Smooth muscle cell of the umbilical artery (primary cell): Measurements from ENCODE around the gene EIF3D. TPM values are rescaled to one million over a fixed set of nuclear protein-coding genes. Genes with fewer than 3 reads are reported as not detected.

Source experiments
- total RNA-seq: library from RNA; depleted of rRNA; stranded (reverse); fragments of >200 nt; gene quantifications from 2 replicates; pipeline ENCODE4 v1.2.3, GENCODE V29; 2014

EIF3D gene, protein sequence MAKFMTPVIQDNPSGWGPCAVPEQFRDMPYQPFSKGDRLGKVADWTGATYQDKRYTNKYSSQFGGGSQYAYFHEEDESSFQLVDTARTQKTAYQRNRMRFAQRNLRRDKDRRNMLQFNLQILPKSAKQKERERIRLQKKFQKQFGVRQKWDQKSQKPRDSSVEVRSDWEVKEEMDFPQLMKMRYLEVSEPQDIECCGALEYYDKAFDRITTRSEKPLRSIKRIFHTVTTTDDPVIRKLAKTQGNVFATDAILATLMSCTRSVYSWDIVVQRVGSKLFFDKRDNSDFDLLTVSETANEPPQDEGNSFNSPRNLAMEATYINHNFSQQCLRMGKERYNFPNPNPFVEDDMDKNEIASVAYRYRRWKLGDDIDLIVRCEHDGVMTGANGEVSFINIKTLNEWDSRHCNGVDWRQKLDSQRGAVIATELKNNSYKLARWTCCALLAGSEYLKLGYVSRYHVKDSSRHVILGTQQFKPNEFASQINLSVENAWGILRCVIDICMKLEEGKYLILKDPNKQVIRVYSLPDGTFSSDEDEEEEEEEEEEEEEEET
- 351 and 381 TPM in 2 replicates for total RNA-seq

DNA sequence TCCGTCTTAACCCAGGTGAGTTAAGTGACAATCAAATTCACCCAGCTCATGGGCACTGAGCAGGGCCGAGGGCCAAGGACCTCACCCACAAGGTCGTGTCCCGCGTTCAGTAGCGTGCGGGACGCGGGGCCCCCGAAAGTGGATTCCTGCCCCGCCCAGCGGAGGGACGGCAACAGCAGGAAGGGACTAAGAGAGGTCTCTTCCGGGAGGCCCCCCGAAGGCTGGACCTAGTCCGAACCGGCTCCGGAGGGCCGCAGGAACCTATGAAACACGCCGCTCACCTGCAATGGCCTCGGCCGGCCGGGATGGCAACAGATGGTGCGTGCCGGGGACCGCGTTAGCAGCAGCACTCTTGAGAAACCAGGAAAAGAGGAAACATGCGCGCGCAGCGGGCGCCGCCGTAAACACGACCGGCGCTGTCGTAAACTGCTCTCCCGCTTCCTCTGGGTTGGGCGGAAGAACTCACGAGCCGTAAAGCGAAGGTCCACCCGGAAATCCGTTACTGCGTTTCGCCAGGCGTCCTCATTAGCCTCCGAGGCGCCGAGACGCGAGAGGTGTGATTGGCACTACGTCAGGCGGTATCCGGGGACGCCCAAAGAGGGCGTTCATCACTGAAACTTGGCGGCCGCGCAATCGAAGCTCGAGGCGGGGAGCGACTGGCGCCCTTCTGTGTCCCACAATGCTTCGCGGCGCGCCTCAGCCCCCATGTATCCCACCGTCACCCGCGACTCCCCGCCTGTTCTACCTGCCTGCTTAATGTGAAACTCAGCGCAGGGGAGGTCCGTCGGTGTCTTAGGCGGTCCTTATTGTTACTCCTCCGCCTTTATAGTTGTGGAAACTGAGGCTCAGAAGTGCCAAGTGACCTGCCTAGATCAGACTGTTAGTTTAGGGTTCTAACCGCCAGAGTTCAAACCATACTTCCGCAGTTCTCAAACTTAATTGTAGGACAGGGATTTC is at the start of gene EIF3D:
Gene EIF3D, minus strand, starts transcription at position 372 of the 957 bp plus-strand sequence. CDS start 3,045 bp downstream, outside the sequence.

DNA sequence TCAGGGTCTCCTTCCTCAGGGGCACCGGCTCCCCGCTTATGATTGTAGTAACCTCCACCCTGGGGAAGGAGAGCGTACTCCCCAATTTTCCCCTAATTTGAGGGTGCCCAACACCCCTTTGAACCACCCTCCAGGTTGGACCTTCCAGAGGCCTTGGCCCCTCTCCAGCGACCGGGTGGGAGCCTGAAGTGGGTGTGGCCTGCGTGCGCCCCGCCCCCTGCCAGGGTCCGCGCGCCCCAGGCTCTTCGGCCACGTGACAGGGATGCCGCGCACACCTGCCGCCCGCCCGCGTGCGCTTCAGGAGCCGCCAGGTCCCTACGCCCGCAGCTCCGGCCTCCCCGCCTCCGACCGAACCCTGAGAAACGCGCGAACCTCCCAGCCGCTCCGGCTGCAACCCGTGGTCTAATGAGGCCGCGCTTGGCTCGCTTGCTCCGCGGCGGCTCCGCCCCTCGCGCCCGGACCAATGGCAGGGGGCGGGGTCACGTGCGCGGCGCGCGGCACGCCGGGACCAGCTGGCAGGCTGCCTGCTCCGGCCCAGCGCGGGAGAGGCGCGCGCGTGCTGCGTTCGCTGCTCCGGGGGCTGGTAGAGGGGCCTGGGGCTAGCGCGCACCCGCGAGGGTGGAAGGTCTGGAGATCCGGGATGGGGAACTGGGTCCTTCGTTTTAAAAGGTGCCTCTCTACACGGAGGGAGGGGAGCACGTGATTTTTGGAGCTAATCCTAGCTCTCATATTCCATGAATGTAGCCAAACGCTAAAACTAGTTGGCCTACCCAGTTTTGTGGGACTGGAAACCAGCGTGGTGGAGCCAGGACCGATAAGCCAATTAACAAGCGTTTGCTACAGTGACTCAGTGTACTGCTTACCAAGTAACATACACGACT is 22.1 kb downstream of the EIF3D start, which contains the start of gene FOXRED2:
Gene FOXRED2, minus strand, starts transcription at position 404 of the 881 bp plus-strand sequence. CDS start 618 bp downstream, outside the sequence.

DNA sequence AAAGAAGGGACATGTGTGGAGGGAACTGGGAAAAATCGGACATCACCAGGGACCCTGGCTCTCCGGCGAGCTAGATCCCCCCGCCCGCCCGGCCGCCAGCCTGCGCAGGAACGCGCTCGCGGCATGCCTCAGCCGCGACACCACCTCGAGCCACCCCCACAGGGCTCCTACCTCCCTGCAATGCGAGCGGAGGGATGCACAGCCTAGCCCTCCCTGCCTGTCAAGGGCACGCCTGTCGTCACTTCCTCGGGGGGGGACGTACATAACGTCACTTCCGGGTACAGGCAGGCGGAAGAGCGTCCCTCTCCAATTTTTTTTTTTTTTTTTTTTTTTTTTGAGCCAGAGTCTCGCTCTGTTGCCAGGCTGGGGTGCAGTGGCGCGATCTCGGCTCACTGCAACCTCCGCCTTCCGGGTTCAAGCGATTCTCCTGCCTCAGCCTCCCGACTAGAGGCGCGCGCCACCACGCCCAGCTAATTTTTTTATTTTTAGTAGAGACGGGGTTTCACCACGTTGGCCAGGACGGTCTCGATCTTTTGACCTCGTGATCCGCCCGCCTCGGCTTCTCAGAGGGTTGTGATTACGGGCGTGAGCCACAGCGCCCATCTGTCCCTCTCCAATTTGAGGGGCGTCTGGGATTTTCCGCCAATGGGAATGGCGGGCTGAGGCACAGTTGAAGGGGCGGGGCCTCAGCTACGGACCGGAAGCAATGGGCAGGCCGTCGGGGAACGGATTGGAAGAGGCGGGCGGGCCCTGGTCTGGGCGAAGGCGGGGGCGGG is 47.4 kb downstream of the EIF3D start, which contains the start of gene TXN2:
Gene TXN2, minus strand, starts transcription at position 248 of the 776 bp plus-strand sequence. CDS start 803 bp downstream, outside the sequence.

Other genes starting within 250 kb of the EIF3D start
- gene MYH9, start 141.2 kb downstream of the EIF3D start, total RNA-seq, result 707 and 1,553 TPM in 2 replicates
- gene TXN2, start 47.5 kb downstream of the EIF3D start, total RNA-seq, result 15.1 and 22.9 TPM in 2 replicates
- 4.2 and 7.8 TPM in 2 replicates for gene FOXRED2, start 22.1 kb downstream of the EIF3D start, total RNA-seq
- gene CACNG2, start 174.6 kb upstream of the EIF3D start, total RNA-seq, result not detected in 2 replicates
- 15.4 and 24.9 TPM in 2 replicates for gene IFT27, start 247.0 kb upstream of the EIF3D start, total RNA-seq